Ammon's horn (tissue), 1 donor: ENCODE measurements around the gene KLHL17.

ENCODE experiments used
- DNase-seq: peaks from one replicate; pipeline ENCODE4 v3.0.0-alpha.2; 2016; ENCODE audit warnings: low spot score

Gene KLHL17

DNA sequence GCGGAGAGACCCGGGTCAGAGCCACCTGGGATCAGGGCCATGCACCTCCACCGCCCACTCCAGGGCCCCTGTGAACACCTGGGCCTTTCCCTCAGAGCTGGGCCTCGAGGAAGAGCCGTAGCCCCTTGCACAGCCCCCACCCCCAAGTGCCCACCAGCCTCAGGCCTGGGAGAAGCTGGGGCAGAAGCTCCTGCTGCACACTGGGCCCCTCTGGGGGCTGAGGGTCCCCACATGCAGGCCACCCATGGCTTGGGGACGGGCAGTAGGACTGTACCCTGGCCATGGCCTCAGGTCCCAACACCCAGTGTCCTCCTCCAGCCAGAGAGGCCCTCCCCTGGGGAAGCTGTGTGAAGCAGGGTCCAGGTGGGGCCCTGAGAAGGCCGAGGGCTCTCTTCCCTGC is 7.8 kb upstream of the KLHL17 start:
- no peak for DNase-seq

DNA sequence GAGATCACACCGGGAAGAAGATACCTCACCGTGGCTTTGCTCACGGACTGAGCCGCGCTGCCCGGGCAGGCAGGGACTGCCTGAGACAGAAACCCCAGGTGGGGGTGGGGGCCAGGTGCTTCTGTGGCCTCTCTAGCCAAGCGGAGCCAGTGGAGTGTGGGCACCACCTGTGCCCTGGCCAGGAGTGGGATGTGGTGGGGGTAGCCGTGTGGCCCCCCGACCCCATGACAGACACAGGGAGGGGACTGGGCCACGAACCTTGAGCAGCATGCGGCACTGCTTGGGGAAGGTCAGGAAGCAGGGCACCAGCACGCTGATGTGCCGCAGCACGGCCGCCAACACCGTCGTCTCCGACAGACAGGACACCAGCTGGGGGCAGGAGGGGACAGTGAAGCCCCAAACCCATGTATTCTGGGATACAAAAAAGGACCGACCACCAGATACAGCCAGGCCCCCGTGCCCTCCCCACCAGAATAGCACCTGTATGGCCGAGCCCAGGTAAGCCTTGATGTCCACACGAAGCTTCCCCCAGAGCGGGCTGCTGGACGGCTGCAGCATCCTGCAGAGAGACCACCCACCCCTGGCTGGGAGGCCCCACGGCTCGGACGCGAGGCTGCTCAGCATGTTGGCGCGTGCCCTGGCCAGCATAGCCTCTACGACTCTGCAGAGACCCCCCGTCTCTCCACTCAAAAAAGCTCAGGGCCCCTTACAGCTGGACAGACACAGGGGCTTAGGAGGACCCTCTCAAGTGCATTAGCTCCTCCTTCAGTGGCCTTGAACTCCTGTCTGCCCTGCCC is 6.7 kb upstream of the KLHL17 start:
- DNase-seq = no peak

DNA sequence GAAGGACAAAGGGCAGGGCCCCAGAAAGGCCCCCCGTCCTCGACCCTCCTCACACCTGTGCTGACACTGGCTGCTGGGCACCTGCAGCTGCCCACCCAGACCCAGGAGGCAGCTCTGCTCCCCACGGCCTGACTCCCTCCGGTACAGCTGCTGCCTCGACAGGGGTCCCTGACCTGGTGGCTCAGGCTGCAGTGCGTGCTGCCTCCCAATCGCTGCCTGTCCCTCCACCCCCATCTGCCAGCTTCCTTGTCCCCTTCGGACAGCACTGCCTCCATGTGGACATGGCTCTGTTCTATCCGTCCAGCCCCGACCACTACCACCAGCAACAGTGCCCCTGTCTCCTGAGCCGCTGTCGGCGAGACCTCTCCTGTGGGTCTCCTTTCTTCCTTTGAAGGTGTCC is 5.5 kb upstream of the KLHL17 start:
- no peak for DNase-seq

- no peak for DNase-seq
Observed at GRCh38 chr1:955474-955873, 4.9 kb upstream of the KLHL17 start.

GRCh38 chr1:956636-957035 is 3.7 kb upstream of the KLHL17 start:
- no peak for DNase-seq

DNA sequence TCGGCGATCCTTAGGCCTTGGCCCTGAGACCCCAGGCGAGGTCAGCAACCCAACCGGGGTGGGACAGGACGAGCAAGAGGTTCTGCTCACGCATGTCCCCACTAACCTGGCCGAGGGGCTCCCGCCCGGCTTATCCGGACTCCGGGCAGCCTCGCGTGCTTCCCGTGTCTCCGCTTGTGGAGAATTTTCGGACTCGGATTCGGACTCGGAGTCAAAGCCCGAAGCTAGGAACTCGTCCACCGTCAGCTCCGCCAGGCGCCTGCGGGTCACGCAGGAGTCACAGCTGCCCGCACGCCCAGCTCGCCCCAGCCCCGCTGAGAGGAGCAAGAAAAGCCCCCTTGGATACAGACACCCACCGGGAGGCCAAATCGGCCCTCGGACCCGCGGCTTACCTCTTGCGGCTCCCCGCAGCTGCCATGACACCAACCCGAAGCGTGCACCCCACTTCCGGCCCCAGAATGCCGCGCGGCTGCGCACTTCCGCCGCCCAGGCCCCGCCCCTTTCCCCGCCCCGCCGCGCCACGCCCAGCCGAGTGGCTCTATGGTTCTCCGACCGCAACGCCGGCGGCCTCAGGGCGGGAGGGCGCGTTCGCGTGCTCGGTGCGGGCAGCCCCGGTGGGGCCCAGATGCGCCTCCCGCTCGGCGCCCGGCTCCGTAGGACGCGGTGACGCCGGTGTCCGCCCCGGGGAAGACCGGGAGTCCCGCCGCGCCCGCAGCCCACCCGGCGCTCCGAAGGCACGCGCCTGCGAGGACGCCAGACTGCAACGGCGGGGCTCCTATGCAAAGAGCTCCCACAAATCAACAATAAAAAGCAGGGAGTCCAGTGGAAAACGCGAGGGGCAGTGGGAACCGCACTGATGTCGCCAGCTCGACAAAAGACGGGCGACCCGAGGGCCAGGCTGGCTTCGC is 1.3 kb upstream of the KLHL17 start, which contains the start of gene NOC2L:
NOC2L (minus strand) TSS at position 434 of the 908 bp plus-strand sequence; CDS start at position 418, 16 bp downstream.
- peak; percentile 90 for DNase-seq

DNA sequence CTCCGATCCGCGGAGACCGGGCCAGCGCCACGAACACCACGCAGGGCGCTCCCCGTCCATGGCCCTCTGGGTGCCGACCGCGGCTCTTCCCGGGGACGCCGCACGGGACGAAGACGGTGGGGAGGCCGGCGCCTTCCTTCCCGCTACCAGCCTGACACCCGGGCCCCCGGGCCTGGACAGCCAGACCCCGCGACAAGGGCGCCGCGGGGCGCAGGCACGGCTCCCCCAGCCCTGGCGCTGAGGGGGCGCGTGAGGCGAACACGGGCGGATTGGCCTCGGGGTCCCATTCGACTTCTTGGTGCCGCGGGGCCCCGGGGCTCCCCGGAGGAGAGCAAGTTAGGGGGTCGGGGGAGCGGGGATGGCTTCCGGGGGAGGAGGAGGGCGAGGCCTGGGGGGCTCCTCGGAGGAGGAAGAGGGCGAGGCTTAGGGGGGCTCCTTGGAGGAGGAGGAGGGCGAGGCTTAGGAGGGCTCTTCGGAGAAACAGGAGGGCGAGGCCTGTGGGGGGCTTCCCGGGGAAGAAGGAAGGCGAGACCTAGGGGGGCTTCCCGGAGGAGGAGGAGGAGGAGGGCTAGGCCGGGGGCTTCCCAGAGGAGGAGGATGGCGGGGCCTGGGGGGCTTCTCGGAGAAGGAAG is 537 bp upstream of the KLHL17 start:
- DNase-seq = no peak

DNA sequence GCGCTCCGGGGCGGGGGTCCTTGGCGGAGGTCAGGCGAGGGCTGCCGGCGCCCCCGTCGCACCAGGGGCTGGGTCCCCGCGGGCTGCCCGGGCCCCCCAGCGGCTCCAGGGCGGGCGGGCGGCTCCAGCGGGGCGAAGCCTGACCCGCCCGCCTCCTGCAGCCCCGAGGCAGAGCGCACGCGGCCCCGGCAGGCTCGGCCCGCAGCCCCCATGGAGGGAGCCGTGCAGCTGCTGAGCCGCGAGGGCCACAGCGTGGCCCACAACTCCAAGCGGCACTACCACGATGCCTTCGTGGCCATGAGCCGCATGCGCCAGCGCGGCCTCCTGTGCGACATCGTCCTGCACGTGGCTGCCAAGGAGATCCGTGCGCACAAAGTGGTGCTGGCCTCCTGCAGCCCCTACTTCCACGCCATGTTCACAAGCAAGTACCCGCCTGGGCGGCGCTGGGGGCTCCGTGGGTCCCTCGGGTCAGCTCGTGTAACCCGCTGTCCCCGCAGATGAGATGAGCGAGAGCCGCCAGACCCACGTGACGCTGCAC is 817 bp downstream of the KLHL17 start:
- DNase-seq = no peak

- no peak for DNase-seq
Observed at GRCh38 chr1:962381-963300, 2.3 kb downstream of the KLHL17 start.

DNA sequence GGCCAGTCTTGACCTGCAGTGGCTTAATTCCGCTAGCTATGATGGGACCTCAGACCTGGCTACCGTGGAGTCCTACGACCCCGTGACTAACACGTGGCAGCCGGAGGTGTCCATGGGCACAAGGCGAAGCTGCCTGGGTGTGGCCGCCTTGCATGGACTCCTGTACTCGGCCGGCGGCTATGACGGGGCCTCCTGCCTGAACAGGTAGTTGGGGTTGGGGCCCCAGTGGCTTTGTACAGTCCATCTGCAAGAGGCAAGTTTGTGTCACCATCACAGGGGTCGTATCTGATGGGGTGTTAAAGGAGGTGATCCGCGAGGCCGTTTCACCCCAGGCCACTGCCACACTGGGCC is 2.9 kb downstream of the KLHL17 start:
- no peak for DNase-seq

GRCh38 chr1:963746-964525 is 3.6 kb downstream of the KLHL17 start:
- no peak for DNase-seq

DNA sequence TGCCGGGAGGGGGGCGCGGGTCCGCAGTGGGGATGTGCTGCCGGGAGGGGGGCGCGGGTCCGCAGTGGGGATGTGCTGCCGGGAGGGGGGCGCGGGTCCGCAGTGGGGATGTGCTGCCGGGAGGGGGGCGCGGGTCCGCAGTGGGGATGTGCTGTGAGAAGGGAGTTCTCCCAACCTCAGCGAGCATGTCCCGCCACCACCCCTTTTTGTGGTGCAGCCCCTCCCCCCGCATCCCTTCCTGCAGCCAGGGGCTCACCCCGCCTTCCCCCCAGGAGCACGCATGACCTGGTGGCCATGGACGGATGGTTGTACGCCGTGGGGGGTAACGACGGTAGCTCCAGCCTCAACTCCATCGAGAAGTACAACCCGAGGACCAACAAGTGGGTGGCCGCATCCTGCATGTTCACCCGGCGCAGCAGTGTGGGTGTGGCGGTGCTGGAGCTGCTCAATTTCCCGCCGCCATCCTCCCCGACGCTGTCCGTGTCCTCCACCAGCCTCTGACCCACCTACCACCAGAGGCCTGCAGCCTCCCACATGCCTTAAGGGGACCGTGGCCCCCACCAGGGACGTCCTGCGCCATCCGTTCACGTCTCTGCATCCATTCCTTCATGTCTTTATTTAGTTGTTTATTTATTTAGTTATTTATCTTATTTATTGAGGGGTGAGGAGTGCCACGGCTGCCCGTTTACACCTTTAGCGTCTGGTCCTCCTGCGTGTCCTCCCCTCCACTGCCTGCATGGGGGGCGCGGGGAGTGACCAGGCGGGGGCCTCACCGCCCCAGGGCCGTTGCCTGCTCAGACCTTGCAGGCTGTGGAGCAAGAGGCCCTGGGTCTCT is 4.5 kb downstream of the KLHL17 start:
- no peak for DNase-seq

GRCh38 chr1:965526-966134 is 5.2 kb downstream of the KLHL17 start:
- DNase-seq = no peak

- DNase-seq = no peak
Observed at GRCh38 chr1:966135-966703, 5.8 kb downstream of the KLHL17 start, which contains the start of gene PLEKHN1. Gene PLEKHN1, plus strand, starts transcription at chr1:966482. Its CDS starts 50 bp downstream, at chr1:966532.

- DNase-seq = no peak
Observed at GRCh38 chr1:966704-967300, 6.4 kb downstream of the KLHL17 start.

DNA sequence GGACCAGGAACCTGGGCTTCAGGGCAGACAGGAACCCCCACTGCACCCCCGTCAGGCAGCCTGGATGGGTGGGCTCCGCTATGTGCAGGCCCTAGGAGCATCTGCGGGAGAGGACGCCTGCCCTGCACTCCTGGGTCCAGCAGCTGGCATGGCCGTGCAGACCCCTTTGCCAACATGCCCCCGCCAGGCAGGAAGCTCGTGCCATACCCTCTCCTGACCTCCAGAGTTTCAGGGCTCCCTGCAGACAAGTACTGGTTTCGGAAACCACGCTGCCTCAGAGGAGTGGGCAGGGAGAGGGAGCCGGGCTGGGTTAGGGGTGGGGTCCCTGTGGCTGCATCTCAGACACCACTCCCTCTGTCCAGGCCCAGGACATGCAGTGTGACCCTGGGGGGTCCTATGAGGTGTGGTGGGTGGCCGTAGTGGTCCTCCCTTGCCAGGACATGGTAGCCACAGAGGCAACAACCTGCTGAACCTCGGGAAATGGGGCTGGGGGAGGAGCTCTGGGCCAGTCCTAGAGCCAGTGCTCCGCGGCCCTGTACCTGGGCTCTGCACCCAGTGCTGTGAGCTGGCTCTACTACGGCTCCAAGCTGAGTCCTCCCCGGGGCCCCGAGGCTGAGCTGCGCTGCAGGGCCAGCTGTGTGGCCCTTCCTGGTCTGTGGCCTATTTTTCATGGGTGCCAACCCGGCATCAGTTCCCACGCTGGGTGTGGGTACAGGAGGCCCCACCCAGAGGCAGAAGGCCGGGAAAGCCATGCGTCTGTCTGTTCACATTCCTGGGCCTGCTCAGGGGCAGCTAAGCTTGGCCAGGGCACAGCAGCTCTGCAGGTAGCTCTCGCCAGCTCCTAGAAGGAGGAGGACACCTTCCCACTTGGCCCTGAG is 7.3 kb downstream of the KLHL17 start:
- DNase-seq = no peak

- no peak for DNase-seq
Observed at GRCh38 chr1:969260-969855, 9.0 kb downstream of the KLHL17 start.
